Fibroblast of villous mesenchyme (primary cell): ENCODE measurements around the gene SLC17A9. TPM values are rescaled to one million over a fixed set of nuclear protein-coding genes. Genes with fewer than 3 reads are reported as not detected.

Source experiments
- DNase-seq: peaks from one replicate; pipeline ENCODE4 v3.0.0-alpha.2; 2010; ENCODE audit warnings: low read depth
- H3K4me3 ChIP-seq: 2 replicates; pipeline ENCODE4 v1.5.1; 2011; ENCODE audit warnings: low read depth, mild to moderate bottlenecking, low read length
- CTCF ChIP-seq: IDR thresholded peaks from 2 replicates; pipeline ENCODE4 v1.5.1; 2012; ENCODE audit warnings: low read depth, mild to moderate bottlenecking, low read length; ENCODE audit not compliant: insufficient read depth
- total RNA-seq: library from RNA; depleted of rRNA; stranded (reverse); fragments of >200 nt; gene quantifications from 2 replicates; pipeline ENCODE4 v1.2.3, GENCODE V29; 2012

SLC17A9 gene
- total RNA-seq, 1 donor: 23.7 TPM

GRCh38 chr20:62941792-62942191, 10.7 kb upstream of the SLC17A9 start:
- no peak for TF ChIP-seq CTCF
- no peak overlapping the region for H3K4me3 ChIP-seq
- peak; percentile 33 for DNase-seq

GRCh38 chr20:62942456-62942855, 10.1 kb upstream of the SLC17A9 start:
- no peak for DNase-seq

GRCh38 chr20:62943396-62943795, 9.1 kb upstream of the SLC17A9 start:
- no peak for DNase-seq
- no peak for TF ChIP-seq CTCF
- H3K4me3 ChIP-seq: no peak overlapping the region

More at GRCh38 chr20:62942456-62942855, 10.1 kb upstream of the SLC17A9 start:
- H3K4me3 ChIP-seq: no peak overlapping the region
- no peak for TF ChIP-seq CTCF

GRCh38 chr20:62944184-62944583, 8.3 kb upstream of the SLC17A9 start:
- no peak for DNase-seq
- TF ChIP-seq CTCF: no peak
- H3K4me3 ChIP-seq: no peak overlapping the region

- DNase-seq: no peak
- no peak for TF ChIP-seq CTCF
- H3K4me3 ChIP-seq: no peak overlapping the region
These were observed 7.8 kb upstream of the SLC17A9 start for GRCh38 chr20:62944746-62945145.

- no peak for DNase-seq
- no peak for TF ChIP-seq CTCF
- no peak overlapping the region for H3K4me3 ChIP-seq
These were observed 6.7 kb upstream of the SLC17A9 start for GRCh38 chr20:62945771-62946339.

- DNase-seq: no peak
- no peak overlapping the region for H3K4me3 ChIP-seq
- no peak for TF ChIP-seq CTCF
These were observed 5.6 kb upstream of the SLC17A9 start for GRCh38 chr20:62946918-62947317.
